SU-DHL-6 (cell line): ENCODE measurements around the gene KRT36.

Experiments used
- EZH2phosphoT487 ChIP-seq: fragments of 200-600 bp; sonication (generic), shearing (Covaris generic); conservative IDR thresholded peaks from 2 replicates; pipeline ENCODE4 v1.6.1; 2018; ENCODE audit warnings: mild to moderate bottlenecking, antibody characterized with exemption, low read length, moderate library complexity, mixed read lengths
- TF ChIP-seq, protein P1 (sequence below): fragments of 200-600 bp; sonication (generic); IDR thresholded peaks from one replicate; pipeline ENCODE4 v1.5.1; 2017; ENCODE audit warnings: antibody characterized with exemption, mild to moderate bottlenecking, low read length, moderate library complexity; ENCODE audit not compliant: insufficient read depth, poor library complexity, severe bottlenecking

- TF ChIP-seq, protein P1, sequence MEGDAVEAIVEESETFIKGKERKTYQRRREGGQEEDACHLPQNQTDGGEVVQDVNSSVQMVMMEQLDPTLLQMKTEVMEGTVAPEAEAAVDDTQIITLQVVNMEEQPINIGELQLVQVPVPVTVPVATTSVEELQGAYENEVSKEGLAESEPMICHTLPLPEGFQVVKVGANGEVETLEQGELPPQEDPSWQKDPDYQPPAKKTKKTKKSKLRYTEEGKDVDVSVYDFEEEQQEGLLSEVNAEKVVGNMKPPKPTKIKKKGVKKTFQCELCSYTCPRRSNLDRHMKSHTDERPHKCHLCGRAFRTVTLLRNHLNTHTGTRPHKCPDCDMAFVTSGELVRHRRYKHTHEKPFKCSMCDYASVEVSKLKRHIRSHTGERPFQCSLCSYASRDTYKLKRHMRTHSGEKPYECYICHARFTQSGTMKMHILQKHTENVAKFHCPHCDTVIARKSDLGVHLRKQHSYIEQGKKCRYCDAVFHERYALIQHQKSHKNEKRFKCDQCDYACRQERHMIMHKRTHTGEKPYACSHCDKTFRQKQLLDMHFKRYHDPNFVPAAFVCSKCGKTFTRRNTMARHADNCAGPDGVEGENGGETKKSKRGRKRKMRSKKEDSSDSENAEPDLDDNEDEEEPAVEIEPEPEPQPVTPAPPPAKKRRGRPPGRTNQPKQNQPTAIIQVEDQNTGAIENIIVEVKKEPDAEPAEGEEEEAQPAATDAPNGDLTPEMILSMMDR = no peak
- no peak for TF ChIP-seq EZH2phosphoT487
Measured at GRCh38 chr17:41529491-41529915, 39.8 kb upstream of the KRT36 start.
